ES-I3 (cell line): ENCODE results near the gene RPTOR.

ENCODE experiments used
- H3K36me3 ChIP-seq: 2 replicates; pipeline ENCODE4 v1.6.1; 2013; ENCODE audit warnings: mild to moderate bottlenecking, low read length, control low read depth, moderate library complexity; ENCODE audit not compliant: insufficient read depth
- H3K4me1 ChIP-seq: 2 replicates; pipeline ENCODE4 v1.6.1; 2013; ENCODE audit warnings: mild to moderate bottlenecking, control low read depth, low read length; ENCODE audit not compliant: insufficient read depth
- H3K9ac ChIP-seq: 2 replicates; pipeline ENCODE4 v1.6.1; 2013; ENCODE audit warnings: low read depth, mild to moderate bottlenecking, low read length, moderate library complexity
- H3K9me3 ChIP-seq: 2 replicates; pipeline ENCODE4 v1.6.1; 2013; ENCODE audit warnings: mild to moderate bottlenecking, low read length, moderate library complexity; ENCODE audit not compliant: control insufficient read depth, insufficient read depth

Gene RPTOR

GRCh38 chr17:80552523-80552922 lies 7.9 kb downstream of the RPTOR start:
- Histone ChIP-seq H3K9me3 (no peaks in the 10 kb centered on the region), H3K36me3 (no peaks in the 10 kb centered on the region; the same call in 1 of the 2 replicates), H3K9ac (no peak overlapping the region), H3K4me1 (no peaks in the 10 kb centered on the region)

DNA sequence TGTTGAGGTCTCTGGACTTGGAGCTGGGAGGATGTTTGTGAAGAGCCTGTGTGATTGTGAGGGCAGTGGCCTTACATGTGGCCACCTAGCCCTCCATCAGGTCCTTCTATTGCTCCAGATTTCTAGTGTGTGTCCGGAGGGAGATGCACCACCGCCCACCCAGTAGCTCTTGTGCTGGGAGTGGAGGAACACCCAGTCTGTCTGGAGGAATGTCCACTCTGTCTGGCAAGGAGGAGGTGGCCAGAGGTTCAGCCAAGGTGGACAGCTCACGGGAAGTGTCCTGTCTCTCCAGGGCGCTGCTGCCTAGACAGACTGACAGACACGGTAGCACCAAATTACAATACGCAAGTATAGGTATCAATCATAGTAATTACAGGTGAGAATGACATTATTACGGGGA lies 10.6 kb downstream of the RPTOR start:
- no peak overlapping the region for H3K9ac ChIP-seq
- no peaks in the 10 kb centered on the region for H3K4me1 ChIP-seq
- H3K36me3 ChIP-seq: no peaks in the 10 kb centered on the region
- no peaks in the 10 kb centered on the region for H3K9me3 ChIP-seq

DNA sequence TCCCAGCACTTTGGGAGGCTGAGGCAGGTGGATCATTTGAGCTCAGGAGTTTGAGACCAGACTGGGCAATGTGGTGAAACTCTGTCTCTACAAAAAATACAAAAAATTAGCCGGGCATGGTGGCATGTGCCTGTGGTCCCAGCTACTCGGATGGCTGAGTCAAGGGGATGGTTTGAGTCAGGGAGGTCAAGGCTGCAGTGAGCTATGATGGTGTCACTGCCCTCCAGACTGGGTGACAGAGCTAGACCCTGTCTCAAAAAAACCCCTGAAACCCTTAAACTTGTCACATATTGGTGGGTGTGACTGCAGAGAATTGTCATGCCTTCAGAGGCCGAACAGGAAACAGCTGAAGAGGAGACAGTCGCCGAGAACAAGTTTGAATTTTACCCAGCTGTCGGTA lies 13.4 kb downstream of the RPTOR start:
- Histone ChIP-seq H3K4me1 (no peaks in the 10 kb centered on the region), H3K9me3 (no peaks in the 10 kb centered on the region), H3K36me3 (no peaks in the 10 kb centered on the region), H3K9ac (no peak overlapping the region)

DNA sequence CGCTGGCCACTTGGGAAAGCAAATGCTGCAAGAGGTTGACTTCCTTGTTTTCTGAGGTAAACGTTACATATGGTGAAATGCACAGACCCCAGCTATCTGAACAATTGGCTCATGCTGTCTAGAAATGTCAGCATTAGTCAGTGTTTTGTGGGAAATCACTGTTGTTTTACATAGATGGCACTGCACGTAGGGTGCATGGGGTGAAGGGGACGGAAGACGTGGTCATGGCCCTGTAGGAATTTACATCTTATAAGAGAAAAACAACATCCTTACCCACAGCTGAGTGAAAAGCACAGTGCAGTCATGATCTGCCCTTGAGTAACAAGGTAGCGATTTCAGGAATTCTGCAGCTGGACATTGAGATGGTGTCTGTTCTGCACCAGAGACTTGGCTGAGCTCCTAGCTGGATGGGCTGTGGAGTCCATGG lies 15.2 kb downstream of the RPTOR start:
- H3K36me3 ChIP-seq: no peaks in the 10 kb centered on the region

DNA sequence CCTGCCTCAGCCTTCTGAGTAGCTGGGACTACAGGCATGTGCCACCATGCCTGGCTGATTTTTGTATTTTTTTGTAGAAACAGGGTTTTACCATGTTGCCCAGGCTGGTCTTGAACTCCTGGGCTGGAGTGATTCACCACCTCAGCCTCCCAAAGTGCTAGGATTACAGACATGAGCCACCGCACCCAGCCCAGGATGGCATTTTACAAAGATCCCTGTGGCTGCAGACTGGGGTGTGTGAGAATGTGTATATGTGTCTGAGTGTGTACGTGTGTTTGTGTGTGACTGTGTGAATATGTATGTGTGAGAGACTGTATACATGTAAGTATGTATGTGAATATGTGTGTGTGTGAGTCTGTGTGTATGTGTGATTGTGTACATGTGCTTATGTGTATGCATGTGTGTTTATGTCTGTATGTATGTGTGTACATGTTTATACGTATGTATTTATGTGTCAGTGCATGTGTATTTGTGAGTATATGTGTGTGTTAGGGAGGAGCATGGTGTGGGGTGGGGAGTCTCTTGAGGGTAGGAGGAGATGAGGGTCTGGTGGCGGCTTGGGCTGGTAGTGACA lies 17.0 kb downstream of the RPTOR start:
- H3K36me3 ChIP-seq: no peaks in the 10 kb centered on the region
- no peaks in the 10 kb centered on the region for H3K9me3 ChIP-seq
- no peak overlapping the region for H3K9ac ChIP-seq
- H3K4me1 ChIP-seq: no peaks in the 10 kb centered on the region

More for the DNA sequence above, 15.2 kb downstream of the RPTOR start:
- Histone ChIP-seq H3K9ac (no peak overlapping the region), H3K9me3 (no peaks in the 10 kb centered on the region), H3K4me1 (no peaks in the 10 kb centered on the region)

GRCh38 chr17:80564545-80564944 lies 19.9 kb downstream of the RPTOR start:
- Histone ChIP-seq H3K36me3 (no peaks in the 10 kb centered on the region), H3K4me1 (no peaks in the 10 kb centered on the region), H3K9me3 (no peaks in the 10 kb centered on the region), H3K9ac (no peak overlapping the region)

- Histone ChIP-seq H3K4me1 (no peaks in the 10 kb centered on the region), H3K9ac (no peak overlapping the region), H3K9me3 (no peaks in the 10 kb centered on the region), H3K36me3 (no peaks in the 10 kb centered on the region)
Observed at GRCh38 chr17:80565343-80566053, 20.9 kb downstream of the RPTOR start.

- Histone ChIP-seq H3K36me3 (no peaks in the 10 kb centered on the region), H3K4me1 (no peaks in the 10 kb centered on the region), H3K9ac (no peak overlapping the region), H3K9me3 (no peaks in the 10 kb centered on the region)
Observed at GRCh38 chr17:80566054-80566400, 21.4 kb downstream of the RPTOR start.

DNA sequence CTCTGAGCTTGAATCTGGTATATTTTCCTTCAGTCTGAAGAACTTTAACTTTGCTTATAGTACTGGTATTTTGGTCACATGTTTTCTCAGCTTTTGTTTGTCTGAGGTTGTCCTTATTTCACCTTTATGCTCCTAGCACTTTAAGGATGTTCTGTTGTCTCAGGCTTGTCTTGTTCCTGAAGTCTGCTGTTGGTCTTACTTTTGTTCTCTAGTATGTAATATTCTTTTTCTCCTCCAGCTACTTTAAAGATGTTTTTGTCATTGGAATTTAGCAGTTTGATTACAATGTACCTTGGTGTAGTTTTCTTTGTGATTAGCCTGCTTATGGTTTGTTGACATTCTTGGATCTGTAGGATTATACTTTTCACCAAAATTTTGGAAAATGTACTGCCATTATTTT lies 23.6 kb downstream of the RPTOR start:
- Histone ChIP-seq H3K9me3 (no peaks in the 10 kb centered on the region), H3K36me3 (no peaks in the 10 kb centered on the region), H3K9ac (no peak overlapping the region), H3K4me1 (no peaks in the 10 kb centered on the region)

GRCh38 chr17:80569924-80570323 lies 25.3 kb downstream of the RPTOR start:
- Histone ChIP-seq H3K36me3 (no peaks in the 10 kb centered on the region), H3K9me3 (no peaks in the 10 kb centered on the region), H3K4me1 (no peaks in the 10 kb centered on the region), H3K9ac (no peak overlapping the region)

GRCh38 chr17:80573701-80574100 lies 29.1 kb downstream of the RPTOR start:
- Histone ChIP-seq H3K4me1 (no peaks in the 10 kb centered on the region), H3K9ac (no peak overlapping the region), H3K36me3 (no peaks in the 10 kb centered on the region), H3K9me3 (no peaks in the 10 kb centered on the region)

DNA sequence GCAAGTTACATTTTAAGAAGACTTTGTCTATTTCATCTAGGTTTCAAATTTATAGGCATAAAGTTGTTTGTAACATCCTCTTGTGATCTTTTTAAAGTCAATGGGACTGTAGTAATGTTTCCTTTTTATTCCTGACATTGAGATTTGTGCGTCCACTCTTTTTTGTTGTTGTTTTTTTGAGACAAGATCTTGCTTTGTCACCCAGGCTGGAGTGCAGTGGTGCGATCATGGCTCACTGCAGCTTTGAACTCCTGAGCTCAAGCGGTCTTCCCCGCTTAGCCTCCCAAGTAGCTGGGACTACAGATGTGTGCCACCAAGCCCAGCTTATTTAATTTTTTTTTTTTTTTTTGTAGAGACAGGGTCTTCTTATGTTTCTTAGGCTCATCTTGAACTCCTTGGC lies 29.9 kb downstream of the RPTOR start:
- Histone ChIP-seq H3K36me3 (no peaks in the 10 kb centered on the region), H3K9me3 (no peaks in the 10 kb centered on the region), H3K4me1 (no peaks in the 10 kb centered on the region), H3K9ac (no peak overlapping the region)

DNA sequence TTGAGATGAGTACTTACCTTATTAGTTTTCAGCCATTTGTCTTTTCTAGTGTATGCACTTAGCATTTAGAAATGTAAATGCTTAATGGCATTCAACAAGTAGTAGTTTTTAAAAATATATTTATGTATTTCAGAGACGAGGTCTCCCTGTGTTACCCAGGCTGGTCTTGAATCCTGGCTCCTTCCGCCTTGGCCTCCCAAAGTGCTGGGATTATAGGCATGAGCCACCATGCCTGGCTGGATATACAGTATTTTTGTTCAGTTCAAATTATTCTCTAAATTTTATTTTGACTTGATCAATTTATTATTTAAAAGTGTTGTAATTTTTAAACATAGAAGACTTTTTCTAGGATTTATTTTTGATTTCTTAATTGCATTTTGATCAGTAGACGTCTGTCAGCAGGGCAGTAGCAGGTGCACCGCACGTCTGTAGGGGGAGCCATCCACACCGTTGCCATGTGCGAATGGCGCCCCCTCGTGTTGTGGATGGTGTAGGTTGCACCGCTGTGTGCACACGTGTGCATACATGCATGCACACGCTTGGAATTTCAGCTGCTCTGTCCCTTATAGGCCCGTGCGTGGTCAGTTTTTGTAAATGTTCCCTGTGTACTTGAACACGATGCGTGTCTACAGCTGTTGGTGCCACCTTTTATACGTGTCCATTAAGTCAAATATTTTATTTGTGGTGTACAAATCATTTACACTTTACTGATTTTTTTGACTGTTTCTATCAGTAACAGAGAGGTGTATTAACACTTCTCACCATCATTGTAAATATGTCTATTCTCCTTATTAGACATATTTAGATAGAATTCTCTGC lies 30.6 kb downstream of the RPTOR start:
- Histone ChIP-seq H3K9me3 (no peaks in the 10 kb centered on the region), H3K4me1 (no peaks in the 10 kb centered on the region), H3K9ac (no peak overlapping the region)

DNA sequence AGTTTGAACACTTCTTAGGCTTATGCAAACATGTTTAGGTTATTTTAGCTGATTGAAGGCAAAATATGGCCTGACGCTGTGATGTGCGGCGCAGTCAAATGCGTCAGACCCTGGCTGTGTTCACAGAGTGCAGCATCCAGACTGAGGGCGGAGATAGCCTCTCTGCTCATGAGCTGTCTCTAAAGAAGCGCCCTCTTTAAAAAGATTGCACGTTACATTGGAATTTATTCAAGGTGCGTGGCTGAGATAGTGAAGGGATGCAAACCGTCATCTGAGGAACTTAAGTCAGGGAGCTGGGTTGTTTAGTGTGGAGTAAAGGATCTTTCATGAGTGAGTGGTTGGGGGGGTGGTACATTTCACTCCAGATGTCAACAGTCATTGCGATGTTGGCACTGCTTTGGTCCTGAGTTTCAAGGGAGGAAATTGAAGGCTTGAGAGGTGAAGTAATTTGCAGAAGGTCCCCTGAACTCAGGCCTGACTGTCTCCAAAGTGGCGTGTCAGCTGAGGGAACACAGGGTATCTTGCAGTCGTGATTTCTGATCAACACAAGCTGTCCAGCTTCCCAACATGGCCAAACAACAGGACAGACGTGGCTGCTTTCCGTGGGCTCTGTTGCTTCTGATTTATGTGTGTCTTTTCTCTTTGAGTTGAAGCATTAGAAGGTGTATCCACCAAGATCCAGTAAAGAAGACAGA lies 33.4 kb downstream of the RPTOR start:
- Histone ChIP-seq H3K9ac (no peak overlapping the region), H3K9me3 (no peaks in the 10 kb centered on the region), H3K36me3 (no peaks in the 10 kb centered on the region), H3K4me1 (no peaks in the 10 kb centered on the region)

More for the DNA sequence above, 30.6 kb downstream of the RPTOR start:
- no peaks in the 10 kb centered on the region for H3K36me3 ChIP-seq
